ENCODE data around the gene NPTXR.
"Not testable (repeated sequence)": the region's sequence is repeated elsewhere in the genome, so short reads cannot be mapped to it uniquely, and the experiment has no call there.

NPTXR gene

DNA sequence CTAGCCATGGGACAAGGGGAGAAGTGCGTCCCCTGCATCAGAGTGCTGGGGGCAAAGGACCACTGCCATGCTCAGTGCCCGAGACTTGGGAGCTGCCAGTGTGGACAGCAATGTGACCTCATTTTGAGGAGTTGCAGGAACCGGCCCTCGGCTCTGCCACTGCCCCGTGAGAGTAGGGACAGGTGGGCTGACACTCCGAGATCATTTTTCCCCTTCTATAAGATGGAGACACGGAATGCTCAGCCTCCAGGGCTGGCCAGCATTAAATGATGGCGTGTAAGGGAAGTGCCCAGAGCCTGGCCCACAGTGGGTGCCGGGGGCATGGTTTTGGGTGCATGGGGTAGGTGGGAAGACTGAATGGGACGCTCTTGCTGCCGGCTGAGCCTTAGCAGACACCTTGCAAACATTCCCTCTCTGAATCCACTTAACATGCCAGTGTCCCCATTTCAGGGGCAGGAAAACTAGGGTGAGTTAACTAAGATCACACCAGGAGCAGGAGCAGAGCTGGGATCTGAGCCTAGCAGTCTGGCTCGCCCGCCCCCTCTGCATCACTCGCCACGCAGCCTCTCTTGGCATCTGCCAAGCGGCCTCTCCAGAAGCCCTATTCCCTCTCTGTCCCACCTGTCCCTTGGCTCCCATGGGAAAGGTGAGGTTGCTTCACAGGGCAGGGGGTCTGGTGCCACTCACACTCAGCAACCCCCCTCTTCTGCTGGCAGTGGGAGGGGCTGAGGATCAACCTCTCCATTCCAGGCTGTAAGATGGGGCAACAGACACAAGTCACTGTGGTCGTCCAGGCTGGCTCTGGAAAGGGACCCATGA lies 13.6 kb downstream of the NPTXR start:
- DNase-seq, result no peak

DNA sequence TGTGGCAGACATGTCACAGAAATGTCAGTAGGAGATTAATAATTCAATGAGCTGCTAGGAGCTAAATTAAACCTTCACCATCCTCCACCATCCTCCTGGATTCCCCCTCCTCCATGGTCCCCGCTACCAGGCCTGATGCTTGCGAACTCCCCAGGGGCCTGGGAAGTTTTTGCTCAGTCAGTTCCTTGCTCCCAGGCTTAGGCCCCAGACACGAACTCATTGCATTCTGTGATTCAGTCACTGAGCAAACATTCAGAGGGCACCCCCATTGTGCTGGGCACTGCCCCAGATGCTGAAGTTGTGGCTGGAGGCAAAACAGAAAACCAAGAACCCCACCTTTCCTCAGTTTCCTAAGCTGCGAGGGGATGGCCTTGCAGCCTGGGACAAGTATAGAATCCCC lies 14.3 kb downstream of the NPTXR start:
- no peak for DNase-seq

DNA sequence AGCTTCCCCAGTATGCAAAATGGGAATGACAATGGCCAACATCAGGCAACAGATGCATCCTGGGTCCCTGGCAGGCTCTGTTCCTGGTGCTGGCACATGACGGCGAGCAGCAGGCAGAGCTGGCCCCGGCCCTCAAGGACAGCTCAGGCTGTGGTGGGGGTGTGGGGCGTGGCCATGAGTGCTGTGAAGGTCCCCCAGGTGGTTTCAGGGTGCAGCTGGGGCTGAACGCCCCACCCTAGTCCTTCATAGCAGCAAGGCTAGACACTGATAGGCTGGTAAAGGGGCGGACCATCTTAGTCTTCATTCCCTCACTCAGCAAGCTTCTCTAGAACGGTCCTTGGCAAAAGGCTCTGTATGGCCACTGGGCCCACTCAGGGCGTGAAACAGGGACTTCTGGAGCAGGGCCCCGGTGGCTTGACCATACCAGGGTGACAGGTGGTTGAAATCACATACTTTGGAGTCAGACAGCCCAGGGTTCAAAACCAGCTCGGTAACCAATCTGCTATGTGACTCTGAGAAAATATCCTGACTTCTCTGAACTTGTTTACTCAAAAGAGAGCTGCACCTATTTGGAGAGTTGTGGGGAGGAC lies 15.1 kb downstream of the NPTXR start:
- no peak for DNase-seq

DNA sequence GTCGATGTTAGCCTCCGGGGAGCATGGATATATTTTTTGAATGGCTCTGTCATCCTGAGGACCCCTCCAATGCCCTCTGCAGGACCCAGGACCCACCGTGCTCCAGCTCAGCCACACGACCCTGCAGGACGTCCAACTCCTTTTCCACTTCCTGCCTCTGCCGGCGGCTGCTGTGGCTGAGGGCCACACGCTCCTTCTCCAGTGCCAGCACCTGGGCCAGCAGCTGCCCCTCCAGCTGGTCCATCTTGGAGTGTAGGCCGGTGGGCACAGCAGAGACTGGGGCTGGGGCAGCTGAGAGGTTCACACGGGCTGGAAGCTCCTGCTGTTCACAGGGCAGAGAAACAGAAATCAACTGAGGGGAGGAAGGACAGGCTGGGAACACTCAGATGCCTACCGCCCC lies 15.6 kb downstream of the NPTXR start:
- peak; percentile 59 for DNase-seq

DNA sequence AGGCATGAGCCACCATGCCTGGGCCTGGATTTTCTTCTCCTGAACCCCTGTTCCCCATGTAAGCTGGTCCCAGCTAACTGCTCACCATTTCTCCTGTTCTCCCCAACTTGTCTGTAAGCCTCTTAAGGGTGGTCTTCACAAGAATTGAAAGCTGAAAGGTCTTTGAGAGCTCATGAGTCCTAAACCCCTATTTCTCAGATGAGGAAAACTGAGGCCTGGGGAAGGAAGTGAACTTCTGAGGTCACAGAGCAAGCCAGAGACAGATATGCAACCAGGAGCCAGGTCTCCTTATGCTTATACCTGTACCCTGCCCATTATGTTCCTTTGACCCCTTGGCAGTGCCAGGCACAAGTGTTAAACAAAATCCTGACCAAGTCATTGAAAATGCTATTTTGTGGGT lies 16.3 kb downstream of the NPTXR start:
- DNase-seq, result no peak

DNA sequence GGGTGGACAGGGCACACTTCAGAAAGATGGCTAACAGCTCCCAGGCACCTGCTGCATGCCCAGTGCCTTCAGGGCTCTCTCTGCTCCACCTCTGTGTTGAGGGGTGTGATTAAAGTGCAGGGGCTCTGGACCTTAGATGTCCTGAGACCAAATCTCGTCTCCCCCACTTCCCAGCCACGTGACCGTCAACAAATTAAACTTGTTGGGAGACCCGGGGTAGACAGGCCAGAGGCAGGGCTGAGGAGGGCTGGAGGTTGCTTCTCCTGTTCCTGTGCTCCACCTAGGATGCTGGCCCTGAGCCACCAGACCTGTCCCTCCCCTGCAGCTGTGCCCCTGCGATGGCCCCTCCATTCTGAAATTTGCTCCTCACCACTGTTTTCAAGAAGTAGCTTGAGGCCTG lies 17.0 kb downstream of the NPTXR start:
- DNase-seq, result no peak

DNA sequence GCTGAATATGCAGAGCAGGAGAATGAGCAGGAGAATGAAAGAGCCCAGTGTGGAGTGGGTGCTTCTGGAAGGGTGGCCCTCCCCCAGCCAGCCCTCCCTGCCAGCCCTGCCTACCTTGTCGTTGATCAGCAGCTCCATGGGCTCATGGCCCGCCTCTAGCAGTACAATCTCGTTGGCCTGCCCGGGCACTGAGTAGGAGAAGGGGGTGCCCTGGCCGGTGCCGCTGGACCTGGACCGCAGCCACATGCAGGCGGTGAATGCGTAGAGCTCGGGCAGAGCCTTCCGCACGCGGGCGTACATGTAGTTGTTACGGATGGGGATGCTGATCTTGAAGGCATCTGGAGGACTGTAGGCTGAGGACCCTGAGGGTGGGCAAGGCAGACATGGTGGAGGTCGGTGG lies 17.4 kb downstream of the NPTXR start:
- DNase-seq, result no peak

DNA sequence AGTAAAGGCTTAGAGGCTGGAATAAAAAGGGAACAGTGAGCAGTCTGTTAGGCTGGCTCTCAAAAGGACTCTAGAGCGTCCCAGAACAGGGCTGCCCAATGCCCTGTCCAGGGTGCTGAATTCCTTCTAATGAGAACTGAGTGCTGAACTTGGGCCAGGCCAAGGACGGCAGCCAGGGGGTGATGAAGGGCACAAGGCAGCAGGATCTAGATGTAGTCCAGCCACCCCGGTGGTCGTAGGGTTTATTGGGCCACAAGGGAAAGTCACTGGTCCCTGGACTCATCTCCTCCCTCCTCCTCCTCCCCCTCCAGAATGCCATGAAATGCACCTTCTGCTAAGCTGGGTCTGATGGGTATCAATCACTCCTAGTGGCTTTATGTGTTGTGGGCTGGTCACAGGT lies 19.2 kb downstream of the NPTXR start:
- no peak for DNase-seq

DNA sequence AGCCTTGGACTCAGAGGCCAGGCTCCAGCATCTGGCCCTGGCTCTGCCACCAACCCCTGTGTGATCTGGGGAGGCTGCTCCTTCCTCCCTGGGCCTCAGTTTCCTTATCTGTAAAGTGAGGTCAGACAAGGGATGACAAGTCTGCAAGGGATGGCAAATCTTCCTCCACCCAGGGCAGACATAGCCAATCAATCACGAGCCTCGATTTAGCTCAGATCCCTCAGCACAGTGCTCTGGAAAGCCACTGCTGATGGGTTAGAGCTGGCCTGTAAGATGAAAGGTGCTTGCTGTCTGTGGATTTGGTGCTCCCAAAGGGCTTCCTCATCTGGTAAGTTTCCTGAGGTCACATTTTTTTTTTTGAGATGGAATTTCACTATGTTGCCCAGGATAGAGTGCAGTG lies 20.2 kb downstream of the NPTXR start:
- no peak for DNase-seq

DNA sequence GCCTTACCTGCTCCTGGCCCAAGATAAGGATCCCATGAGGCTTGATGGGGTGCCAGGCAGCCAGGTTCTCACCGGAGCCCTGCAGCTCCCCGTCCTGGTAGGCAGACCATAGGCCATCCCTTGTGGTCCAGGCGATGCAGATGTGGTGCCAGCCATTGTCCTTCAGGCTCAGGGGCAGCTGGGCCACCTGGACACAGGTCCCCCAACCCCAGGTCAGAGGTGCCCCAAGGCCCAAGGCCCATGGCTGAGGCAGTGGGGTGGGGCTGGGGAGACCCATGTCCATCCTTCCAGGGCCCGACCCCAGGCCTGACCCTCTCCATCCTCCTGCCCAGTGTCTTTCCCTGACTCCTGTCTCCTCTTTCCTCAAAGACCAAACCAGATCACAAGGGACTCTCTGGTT lies 20.8 kb downstream of the NPTXR start:
- no peak for DNase-seq

DNA sequence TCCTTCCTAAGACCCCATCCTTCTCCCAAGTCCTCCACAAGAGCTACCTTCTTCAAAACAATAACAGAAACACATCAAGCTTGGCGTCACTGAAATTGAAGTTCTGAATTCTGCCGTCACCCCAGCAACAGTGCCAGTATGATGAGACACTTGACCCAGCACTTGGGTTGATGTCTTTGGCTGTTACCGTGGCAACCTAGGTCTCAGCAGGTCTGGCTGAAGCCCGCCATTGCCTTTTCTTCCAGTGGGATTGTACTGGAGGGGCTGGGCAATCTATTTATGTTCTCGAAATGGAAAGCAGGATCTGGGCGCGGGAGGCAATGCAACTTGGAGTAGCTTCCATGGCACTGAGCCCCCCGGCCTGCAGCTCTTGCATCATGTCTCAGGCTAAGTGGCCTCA lies 23.8 kb downstream of the NPTXR start:
- peak; percentile 13 for DNase-seq

DNA sequence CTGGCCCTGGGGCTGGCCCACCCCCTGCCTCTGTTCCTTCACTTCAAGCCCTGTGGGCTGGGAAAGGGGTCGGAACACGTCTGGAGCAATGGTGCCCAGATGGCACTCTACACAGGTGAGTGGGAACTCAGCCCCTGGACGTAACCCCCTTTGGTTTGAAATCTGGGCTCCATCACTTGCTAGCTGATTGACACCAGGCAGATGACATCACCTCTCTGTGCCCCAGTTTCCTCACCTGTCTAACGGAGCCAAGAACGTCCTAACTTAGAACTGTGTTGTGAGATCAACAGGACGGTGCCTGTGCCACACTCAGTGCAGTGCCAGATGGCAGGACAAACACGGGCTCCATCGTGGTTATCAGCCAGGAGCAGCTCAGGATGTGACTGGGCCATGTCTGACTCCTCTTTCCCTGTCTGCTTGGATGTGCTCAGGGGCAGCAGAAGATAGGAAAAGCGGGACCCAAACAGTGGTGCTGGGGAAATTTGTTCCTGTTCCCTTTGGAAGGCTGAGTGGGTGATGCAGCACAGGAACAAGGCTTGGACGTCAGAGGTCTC lies 24.4 kb downstream of the NPTXR start:
- no peak for DNase-seq

DNA sequence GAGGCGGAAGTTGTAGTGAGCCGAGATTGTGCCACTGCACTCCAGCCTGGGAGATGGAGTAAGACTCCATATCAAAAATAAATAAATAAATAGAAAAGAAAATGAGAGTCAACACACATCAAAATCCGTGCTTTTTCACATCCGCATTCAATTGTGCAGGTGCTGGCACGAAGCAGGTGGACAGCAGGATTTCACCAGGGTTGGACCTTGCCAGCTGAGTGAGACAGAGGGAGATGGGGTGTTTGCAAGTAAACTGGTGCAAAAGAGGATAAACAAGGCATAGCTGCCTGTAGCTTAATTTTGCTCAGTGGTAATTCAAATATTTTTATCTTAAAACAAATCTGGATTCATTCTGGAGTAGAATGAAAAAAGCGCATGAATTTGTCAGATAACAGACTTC lies 26.6 kb downstream of the NPTXR start:
- DNase-seq, result no peak

DNA sequence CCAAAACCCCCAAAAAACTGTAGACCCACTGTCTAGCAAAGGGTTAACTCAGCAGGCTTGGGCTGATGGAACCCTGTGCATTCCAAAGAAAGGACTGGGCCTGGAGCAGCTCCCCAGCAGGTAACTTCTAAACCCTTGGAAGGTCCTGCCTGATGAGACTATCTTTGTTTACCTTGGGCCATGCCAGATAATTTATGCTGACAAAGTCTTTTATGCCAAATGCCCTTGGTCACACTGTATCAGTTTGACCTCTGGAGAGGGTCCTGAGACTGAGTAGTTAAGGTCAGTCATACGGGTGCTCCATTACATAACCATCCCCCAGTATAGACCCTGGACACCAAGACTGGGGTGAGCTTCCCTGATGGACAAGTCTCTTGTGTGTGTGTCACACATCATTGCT lies 28.0 kb downstream of the NPTXR start:
- no peak for DNase-seq

DNA sequence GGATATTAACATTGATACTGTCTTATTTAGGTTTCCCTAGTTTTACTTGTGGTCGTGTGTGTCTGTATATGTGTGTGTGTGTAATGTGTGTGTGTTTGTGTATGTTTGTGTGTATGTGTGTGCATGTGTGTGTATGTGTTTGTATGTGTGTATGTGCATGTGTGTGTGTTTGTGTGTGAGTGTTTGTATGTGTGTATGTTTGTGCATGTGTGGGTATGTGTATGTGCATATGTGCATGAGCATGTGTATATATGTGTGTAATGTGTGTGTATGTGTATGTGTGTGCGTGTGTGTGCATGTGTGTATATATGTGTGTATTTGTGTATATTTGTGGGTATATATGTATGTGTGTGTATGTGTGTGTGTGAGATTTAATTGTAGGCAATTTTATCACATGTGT lies 32.6 kb downstream of the NPTXR start:
- DNase-seq, result no peak

DNA sequence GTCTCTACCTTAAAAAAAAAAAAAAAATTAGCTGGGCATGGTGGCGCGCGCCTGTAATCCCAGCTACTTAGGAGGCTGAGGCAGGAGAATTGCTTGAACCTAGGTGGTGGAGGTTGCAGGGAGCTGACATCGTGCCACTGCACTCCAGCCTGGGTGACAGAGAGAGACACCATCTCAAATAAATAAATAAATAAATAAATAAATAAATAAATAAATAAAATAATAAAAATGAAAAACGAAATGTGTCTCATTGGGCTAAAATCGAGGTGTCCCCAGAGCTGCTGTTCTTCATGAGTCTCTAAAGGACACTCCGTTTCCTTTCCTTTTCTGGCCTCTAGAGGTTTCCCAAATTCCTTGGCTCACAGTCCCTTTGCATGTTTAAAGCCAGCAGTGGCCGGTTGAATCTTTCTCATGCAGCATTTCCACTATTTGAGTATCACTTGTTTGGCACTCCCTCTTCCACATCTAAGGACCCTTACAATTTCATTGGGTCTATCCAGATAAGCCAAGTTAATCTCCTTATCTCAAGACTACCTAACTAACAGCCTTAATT lies 38.7 kb downstream of the NPTXR start:
- not testable (repeated sequence) for DNase-seq

DNA sequence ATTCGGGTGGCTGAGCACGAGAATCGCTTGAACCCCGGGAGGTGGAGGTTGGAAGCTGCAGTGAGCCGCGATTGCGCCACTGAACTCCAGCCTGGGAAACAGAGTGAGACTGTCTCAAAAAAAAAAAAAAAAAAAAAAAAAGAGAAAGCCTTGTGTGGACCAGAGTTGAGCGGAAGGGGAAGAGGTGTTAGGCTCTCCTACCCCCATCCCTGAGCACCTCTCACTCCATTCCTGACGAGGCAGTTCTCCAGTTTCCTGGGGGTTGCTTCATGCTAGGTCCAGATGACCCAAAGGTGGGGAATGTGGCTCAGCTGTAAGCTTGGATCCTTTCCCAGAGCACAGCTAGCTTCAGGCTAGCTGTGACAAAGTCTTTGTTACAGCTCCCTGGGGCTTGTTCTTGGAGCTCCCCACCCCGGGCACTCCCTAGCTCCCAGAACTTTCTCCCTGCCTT lies 41.1 kb downstream of the NPTXR start:
- no peak for DNase-seq

DNA sequence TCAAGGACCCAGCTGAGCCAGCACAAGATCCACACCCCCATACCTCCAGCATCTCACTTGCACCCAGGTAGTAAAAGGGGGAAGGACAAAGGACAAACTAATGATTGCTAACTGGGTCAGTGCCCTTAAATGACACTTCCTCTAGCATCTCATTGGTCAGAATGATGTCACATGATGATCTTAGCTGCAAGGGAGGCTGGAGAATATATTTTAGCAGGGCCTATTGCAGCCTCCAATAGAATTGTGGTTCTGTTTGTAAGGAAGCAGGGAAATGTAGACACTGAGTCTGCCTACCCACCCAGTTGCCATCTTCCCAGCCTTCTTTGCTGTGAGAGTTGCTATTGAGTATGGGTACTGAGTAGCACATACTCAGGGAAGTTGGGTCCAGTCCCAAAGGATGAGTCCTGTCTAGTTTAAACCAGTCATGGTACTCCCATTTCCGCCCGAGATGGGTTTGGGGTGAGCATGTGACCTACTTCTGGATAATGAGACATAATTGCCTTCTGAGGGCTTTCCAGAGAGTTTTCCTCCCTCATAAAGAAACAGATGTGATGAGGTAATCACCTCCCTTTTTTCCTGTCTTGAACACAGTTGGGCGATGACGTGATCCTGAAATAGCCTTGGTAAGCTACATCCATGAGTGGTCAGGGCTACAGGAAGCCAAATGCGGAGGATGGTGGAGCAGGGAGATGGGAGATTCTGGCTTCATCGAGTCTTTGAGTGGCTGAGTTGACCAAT lies 44.4 kb downstream of the NPTXR start:
- no peak for DNase-seq

DNA sequence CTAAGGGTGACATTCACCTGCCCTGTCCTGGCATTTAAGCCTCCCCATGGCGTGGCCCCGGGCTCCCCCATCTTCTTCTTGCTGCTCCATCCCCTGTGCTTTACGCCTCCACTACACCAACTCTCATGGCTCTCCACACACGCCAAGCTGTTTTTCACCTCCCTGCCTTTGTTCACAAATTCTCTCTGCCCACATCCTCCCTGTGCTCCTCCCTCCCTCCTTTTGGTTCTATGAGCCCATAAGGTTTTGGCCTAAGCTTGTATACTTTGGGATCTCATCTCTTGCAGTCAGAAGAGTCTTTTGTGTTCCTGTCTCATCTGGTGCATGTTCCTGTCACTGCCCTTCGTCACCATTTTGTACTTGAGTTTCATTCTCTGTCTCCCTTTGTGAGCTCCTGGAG lies 45.3 kb downstream of the NPTXR start:
- no peak for DNase-seq

DNA sequence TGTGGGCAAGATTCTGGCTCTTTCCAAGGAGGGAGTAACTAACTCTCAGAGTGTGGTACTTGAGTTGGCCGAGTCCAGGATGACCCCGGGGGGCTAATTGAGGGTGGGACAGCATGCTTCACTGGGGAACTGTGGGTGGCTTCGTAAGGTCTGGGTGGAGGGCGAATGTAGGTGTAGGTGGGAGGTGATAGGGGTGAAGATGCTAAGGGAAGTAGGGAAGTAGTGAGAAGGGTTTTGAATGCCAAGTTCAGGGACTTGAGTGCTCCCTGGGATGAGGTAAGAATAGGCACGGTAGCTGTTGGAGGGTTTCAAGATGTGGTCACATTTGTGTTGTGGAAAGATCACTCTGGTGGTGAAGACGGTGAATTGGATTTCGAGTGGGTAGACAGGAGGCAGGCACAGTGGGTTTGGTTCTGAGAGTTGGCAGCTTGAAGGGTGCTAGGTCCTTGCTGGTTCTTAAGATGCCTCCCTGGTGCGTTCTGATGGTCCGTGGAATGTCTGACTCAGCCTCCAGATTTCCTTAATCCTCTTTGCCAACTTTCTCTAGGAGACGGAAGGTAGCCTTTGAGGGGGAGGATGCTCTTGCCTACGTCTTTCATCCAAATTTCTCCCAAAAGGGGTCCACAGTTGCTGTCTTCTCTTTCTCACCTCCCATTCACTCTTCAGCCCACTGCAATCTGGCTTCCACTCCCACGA lies 47.4 kb downstream of the NPTXR start:
- no peak for DNase-seq

DNA sequence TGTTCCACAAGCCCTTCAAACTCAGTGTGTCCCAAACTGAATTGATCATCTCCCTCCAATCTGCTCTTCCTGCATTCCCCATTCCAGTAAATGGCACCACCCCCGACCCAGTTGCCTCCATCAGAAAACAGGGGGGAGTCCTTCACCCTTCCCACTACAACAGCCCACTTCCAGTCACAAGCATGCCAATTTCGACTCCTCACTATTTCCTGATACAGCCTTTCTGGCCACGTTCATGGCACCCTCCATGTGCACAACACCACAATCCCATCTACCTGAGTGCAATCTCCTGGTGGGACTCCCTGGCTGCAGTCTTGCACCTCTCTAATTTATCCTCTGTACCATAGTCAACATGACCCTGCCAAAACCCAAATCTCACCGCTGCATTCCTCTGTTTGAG lies 48.3 kb downstream of the NPTXR start:
- DNase-seq, result no peak

DNA sequence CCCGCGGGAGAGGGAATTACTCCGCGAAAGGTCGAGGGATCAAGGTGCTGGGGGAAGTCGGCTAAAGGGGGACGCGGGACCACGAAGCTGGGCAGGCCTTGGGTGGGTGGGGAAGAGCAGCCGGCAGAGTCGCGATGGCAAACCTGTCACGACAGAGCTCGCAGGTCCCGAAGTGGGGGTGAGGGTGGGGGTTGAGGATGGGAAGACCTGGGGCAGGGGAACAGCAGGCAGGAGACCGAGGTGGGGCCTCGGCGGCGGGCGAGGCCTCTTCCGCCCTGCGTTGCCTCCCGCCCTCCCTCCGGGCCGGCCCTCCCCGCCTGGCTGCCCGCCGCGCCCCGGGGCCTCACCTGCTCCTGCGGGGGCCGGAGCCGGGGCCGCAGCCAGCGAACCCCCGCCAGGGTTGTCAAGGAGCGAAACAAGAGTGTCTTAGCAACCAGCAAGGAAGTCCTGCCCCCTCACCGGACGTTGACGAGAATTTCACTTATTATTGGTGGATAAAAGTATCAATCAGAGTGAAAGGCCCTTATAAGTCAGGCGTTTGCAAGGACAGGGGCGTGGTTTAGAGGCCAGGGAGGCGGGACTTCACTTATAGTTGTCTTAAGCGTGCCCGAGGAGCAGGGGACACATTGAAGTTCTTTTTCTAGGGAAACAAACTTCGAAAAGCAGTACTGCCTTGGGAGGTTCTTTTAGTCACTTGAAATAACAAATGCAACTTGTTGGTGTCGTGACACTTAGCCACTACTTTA lies 49.9 kb downstream of the NPTXR start, which contains the start of gene DNAL4:
Gene DNAL4 (minus strand): TSS at position 423 of the 746 bp plus-strand sequence. CDS start 11,412 bp downstream, outside the sequence.
- peak; percentile 87 for DNase-seq

Measured in NCI-H524 treated with DMSO at 0.1 percent for 48 hours (cell line).